Ovary (tissue), 9 donors: ENCODE measurements around the gene EYA4. TPM values are rescaled to one million over a fixed set of nuclear protein-coding genes. Genes with fewer than 3 reads are reported as not detected.

Experiments used
- DNase-seq, 5 donors: peaks; one replicate each; pipeline ENCODE4 v3.0.0-alpha.2; 2019 to 2020
- H3K27ac ChIP-seq, 2 donors: fragments of 200-600 bp; one replicate each; pipeline versions ENCODE4 v1.5.1 to v1.8.0; 2019 to 2022
- H3K27me3 ChIP-seq: fragments of 200-600 bp; one replicate; pipeline ENCODE4 v1.8.0; 2022
- H3K36me3 ChIP-seq: fragments of 200-600 bp; sonication (generic); one replicate; pipeline ENCODE4 v1.5.1; 2019
- H3K4me1 ChIP-seq: one replicate; pipeline ENCODE4 v1.8.1; 2013; ENCODE audit warnings: mild to moderate bottlenecking, moderate library complexity; ENCODE audit not compliant: insufficient read depth
- H3K4me3 ChIP-seq: fragments of 200-600 bp; sonication (generic); one replicate; pipeline ENCODE4 v1.5.1; 2017
- H3K9me3 ChIP-seq, 2 donors: fragments of 200-600 bp in 1 of 2; sonication (generic) in 1 of 2; one replicate each; pipeline versions ENCODE4 v1.5.1 to v1.8.1; 2013 to 2019; ENCODE audit warnings: mild to moderate bottlenecking in 1 of 2, moderate library complexity in 1 of 2
- EP300 ChIP-seq: sonication (generic); formaldehyde crosslinking; IDR thresholded peaks from one replicate; pipeline ENCODE4 v1.6.1; 2017; ENCODE audit warnings: antibody characterized with exemption
- POLR2A ChIP-seq: fragments of 450-650 bp; IDR thresholded peaks from one replicate; pipeline ENCODE4 v1.6.1; 2017; ENCODE audit warnings: antibody characterized with exemption, mild to moderate bottlenecking, moderate library complexity
- WGBS, 3 donors: extraction: QIAGEN DNeasy Blood & Tissue Kit in 1 of 3; methylation state at CpG; one replicate each; pipeline versions ENCODE4 v1.1.5 to v1.1.7; 2013 to 2017; 5-methylcytosine and 5-hydroxymethylcytosine counted together
- intact Hi-C, 4 donors: fragments of 100-400 bp; cut with DNase I; formaldehyde crosslinking; loops; one replicate each; pipeline versions ENCODE4 v1.11.0 to v1.15.1; 2022 to 2023
- polyA plus RNA-seq, 2 donors: library from polyadenylated mRNA; stranded (reverse); fragments of 200-250 nt in 1 of 2; fragments of 350-450 nt in 1 of 2; fragmentation: Illumina TruSeq in 1 of 2; extraction: RNeasy Lipid Tissue Mini Kit (QIAGEN cat#74804) in 1 of 2; gene quantifications; one replicate each; pipeline ENCODE4 v1.2.3, GENCODE V29; 2013 to 2014
- total RNA-seq, 7 donors: library from RNA; depleted of rRNA in 2 of 7; stranded (reverse); fragments of >200 nt in 2 of 7; fragmentation: NEBNext Ultra II Directional in 3 of 7; extraction: Animal tissue kit (Norgen Biotek cat#: 25700) in 3 of 7; gene quantifications; one replicate each; pipeline versions ENCODE4 v1.1.0 to v1.2.4, GENCODE V29; 2016 to 2023
- TF ChIP-seq, protein P1 (sequence below), 3 donors: fragments of 450-650 bp in 2 of 3; fragments of 200-600 bp in 1 of 3; IDR thresholded peaks; one replicate each; pipeline versions ENCODE4 v1.5.1 to v1.8.0; 2016 to 2022; ENCODE audit warnings: antibody characterized with exemption in 3 of 3, mild to moderate bottlenecking in 1 of 3
- donor health status: DM: no; HTN: no; CAD: no; lungs with moderate emphysema.
- donor health status: DM: no; HTN: no; CAD: no.
- donor health status: Bipolar disorder and iron deficiency.
- donor health status: DM: yes; HTN: yes; CAD: no.
- donor health status: DM: no; HTN: no; CAD: no.
- donor health status: DM: yes; HTN: yes; CAD: no.

EYA4 gene
- total and polyA plus RNA-seq, 9 donors: 0.08 to 17.8 (median 2.0) TPM

GRCh38 chr6:133223452-133224029, 17.6 kb upstream of the EYA4 start:
- TF ChIP-seq POLR2A: no peak
- TF ChIP-seq, protein P1, sequence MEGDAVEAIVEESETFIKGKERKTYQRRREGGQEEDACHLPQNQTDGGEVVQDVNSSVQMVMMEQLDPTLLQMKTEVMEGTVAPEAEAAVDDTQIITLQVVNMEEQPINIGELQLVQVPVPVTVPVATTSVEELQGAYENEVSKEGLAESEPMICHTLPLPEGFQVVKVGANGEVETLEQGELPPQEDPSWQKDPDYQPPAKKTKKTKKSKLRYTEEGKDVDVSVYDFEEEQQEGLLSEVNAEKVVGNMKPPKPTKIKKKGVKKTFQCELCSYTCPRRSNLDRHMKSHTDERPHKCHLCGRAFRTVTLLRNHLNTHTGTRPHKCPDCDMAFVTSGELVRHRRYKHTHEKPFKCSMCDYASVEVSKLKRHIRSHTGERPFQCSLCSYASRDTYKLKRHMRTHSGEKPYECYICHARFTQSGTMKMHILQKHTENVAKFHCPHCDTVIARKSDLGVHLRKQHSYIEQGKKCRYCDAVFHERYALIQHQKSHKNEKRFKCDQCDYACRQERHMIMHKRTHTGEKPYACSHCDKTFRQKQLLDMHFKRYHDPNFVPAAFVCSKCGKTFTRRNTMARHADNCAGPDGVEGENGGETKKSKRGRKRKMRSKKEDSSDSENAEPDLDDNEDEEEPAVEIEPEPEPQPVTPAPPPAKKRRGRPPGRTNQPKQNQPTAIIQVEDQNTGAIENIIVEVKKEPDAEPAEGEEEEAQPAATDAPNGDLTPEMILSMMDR (IDR thresholded peaks at IDR 0.05): no peak
- no peak for TF ChIP-seq EP300
- intact Hi-C loops: no loop called here
- 90 to 91% (median 91%) methylated on average over 3 of the region's 3 CpGs for WGBS, 3 donors

GRCh38 chr6:133225560-133225959, 15.6 kb upstream of the EYA4 start:
- WGBS, 3 donors: 93 to 98% (median 95%) methylated on average over 2 of the region's 2 CpGs
- no peak overlapping the region for H3K4me3 ChIP-seq
- no peak for DNase-seq
- TF ChIP-seq EP300 (no peak), POLR2A (no peak)
- TF ChIP-seq, protein P1 (IDR thresholded peaks at IDR 0.05): no peak
- no peaks in the 10 kb centered on the region for H3K4me1 ChIP-seq
- intact Hi-C loops: no loop called here
- no peaks in the 10 kb centered on the region for H3K27me3 ChIP-seq
- no peaks in the 10 kb centered on the region for H3K9me3 ChIP-seq
- no peaks in the 10 kb centered on the region for H3K36me3 ChIP-seq
- no peak overlapping the region for H3K27ac ChIP-seq

More at GRCh38 chr6:133223452-133224029, 17.6 kb upstream of the EYA4 start:
- Histone ChIP-seq H3K36me3 (no peaks in the 10 kb centered on the region), H3K27me3 (no peaks in the 10 kb centered on the region), H3K27ac (no peak overlapping the region), H3K4me3 (no peak overlapping the region), H3K4me1 (no peaks in the 10 kb centered on the region), H3K9me3 (no peaks in the 10 kb centered on the region)
- no peak for DNase-seq

- intact Hi-C loops: no loop called here
- H3K27me3 ChIP-seq: no peaks in the 10 kb centered on the region
- TF ChIP-seq POLR2A (no peak), EP300 (no peak)
- TF ChIP-seq, protein P1 (IDR thresholded peaks at IDR 0.05): no peak
These were observed 13.8 kb upstream of the EYA4 start for GRCh38 chr6:133227344-133227743.

DNA sequence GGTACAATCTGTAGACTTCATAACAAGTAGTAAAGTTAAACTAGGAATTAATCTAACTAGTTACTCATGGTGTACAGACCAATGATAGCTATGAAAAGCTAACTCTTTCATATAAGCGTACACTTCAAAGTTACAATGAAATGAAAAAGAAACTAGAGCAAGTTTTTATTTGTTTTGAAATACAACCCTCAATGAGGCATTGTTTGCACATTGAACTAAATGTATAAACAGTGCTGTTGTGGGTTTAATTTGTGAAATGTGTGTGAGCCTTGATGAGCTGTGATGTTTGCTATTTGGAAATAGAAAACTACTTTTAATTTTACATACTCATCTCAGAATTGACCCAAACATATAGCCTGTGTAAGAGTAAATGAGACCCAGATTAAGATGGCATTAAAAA, 11.1 kb upstream of the EYA4 start:
- 93 to 99% (median 96%) methylated on average over 1 of the region's 1 CpG for WGBS, 3 donors
- DNase-seq: no peak
- TF ChIP-seq POLR2A (no peak), EP300 (no peak)
- TF ChIP-seq, protein P1 (IDR thresholded peaks at IDR 0.05): no peak

More at GRCh38 chr6:133227344-133227743, 13.8 kb upstream of the EYA4 start:
- no peak for DNase-seq
- Histone ChIP-seq H3K27ac (no peak overlapping the region), H3K4me1 (no peaks in the 10 kb centered on the region), H3K9me3 (no peaks in the 10 kb centered on the region), H3K36me3 (no peaks in the 10 kb centered on the region), H3K4me3 (no peak overlapping the region)

More for the DNA sequence above, 11.1 kb upstream of the EYA4 start:
- Histone ChIP-seq H3K27me3 (no peaks in the 10 kb centered on the region), H3K9me3 (no peaks in the 10 kb centered on the region), H3K36me3 (no peaks in the 10 kb centered on the region), H3K4me3 (no peak overlapping the region), H3K4me1 (no peaks in the 10 kb centered on the region), H3K27ac (no peak overlapping the region)
- intact Hi-C loops: no loop called here
